Central memory CD8-positive, alpha-beta T cell (primary cell): ENCODE measurements around the gene TOB1.

Experiments used
- ATAC-seq: fragments of 150-1000 bp; cut with Tn5 transposase; replicated peaks from 2 replicates; pipeline ENCODE4 v1.10.0; 2022; ENCODE audit warnings: mild to moderate bottlenecking, moderate FRiP score, moderate number of reproducible peaks; ENCODE audit not compliant: poor library complexity, severe bottlenecking; ENCODE audit errors: extremely low read depth
- DNase-seq, 2 donors: peaks; one replicate each; pipeline ENCODE4 v3.0.0; 2021; ENCODE audit warnings: low spot score in 2 of 2
- H3K27ac Mint-ChIP-seq: one replicate; pipeline ENCODE4 v1.8.0; 2022; ENCODE audit warnings: low read depth, mild to moderate bottlenecking, moderate library complexity, mixed read lengths
- H3K27me3 Mint-ChIP-seq: one replicate; pipeline ENCODE4 v1.8.0; 2022; ENCODE audit warnings: mixed read lengths
- H3K36me3 Mint-ChIP-seq: one replicate; pipeline ENCODE4 v1.8.0; 2022; ENCODE audit warnings: mild to moderate bottlenecking, moderate library complexity, mixed read lengths; ENCODE audit not compliant: insufficient read depth
- H3K4me1 Mint-ChIP-seq: one replicate; pipeline ENCODE4 v1.8.0; 2022; ENCODE audit warnings: mixed read lengths
- H3K4me3 Mint-ChIP-seq: one replicate; pipeline ENCODE4 v1.8.0; 2022; ENCODE audit warnings: mild to moderate bottlenecking, moderate library complexity, mixed read lengths
- H3K9me3 Mint-ChIP-seq: one replicate; pipeline ENCODE4 v1.8.0; 2022; ENCODE audit warnings: mixed read lengths

The TOB1 gene

DNA sequence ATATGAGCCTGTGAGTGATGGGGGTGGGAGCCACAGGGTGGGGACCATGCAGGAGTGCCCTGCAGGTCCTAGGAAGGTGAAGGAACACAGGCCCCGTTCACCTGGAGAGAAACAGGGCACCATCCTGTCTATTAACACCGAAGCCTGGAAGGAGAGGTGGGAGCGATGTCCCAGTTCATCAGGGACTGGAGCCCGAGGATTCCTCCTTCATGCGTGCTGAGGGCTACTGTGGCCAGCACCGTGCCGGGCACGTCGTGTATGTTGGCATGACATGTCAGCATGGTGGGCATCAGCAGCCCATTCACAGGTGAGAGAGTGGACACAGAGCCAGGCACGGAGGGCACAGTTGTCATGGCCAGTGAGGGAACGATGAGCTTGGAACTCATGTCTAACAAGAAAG, 29.3 kb downstream of the TOB1 start:
- ATAC-seq (no peak), DNase-seq (no peak)
- no peaks in the 10 kb centered on the region for H3K36me3 Mint-ChIP-seq
- peaks cover 4% of the 10 kb centered on the region for H3K4me1 Mint-ChIP-seq
- H3K27ac Mint-ChIP-seq, result no peak overlapping the region
- H3K9me3 Mint-ChIP-seq, result no peaks in the 10 kb centered on the region
- no peak overlapping the region for H3K4me3 Mint-ChIP-seq
- peaks cover 32% of the 10 kb centered on the region for H3K27me3 Mint-ChIP-seq

DNA sequence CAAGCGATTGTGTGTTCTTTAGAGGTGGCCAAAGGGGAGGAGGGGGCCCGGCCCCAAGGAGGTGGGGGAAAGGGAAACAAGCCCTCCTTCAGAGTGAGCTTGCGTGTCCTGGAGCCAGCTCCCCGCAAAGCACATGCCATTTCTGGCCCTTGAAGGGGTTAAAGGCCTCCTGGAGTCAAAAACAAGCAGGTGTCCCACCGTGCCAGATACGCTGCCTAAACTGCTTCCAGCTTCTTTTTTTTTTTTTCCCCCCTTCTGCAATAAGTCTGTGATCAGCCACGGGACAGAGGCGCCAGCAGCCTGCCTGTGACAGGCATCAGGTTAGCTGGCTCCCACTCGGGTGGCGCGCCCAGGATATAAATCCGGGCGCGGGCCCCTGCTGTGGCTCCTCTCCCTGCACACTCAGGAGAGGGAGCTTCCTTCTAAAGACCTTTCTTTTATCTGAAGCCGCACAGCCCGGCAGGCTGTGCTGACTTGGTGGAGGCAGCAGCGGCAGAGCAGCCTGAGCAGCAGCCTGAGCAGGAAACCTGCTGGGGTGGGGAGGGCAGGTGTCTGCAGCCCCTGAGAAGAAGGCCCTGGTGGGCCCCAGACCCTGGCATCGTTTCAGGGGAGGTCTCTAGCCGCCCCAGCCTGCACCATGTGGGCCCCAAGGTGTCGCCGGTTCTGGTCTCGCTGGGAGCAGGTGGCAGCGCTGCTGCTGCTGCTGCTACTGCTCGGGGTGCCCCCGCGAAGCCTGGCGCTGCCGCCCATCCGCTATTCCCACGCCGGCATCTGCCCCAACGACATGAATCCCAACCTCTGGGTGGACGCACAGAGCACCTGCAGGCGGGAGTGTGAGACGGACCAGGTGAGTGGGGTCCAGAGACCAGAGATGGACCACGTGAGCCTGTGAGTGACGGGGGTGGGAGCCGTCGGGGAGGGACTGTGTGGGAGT, 30.6 kb downstream of the TOB1 start, which contains the start of gene WFIKKN2:
TSS of gene WFIKKN2 (plus strand) at position 286 of the 934 bp plus-strand sequence. CDS start at position 638, 352 bp downstream.
- no peak within 1 kb of the TSS for H3K4me3 Mint-ChIP-seq
- H3K9me3 Mint-ChIP-seq, result no peaks in the 10 kb centered on the region
- H3K27ac Mint-ChIP-seq, result no peak within 1 kb of the TSS
- peaks cover 42% of the 10 kb centered on the region for H3K27me3 Mint-ChIP-seq
- DNase-seq, result no peak
- no peaks in the 10 kb centered on the region for H3K36me3 Mint-ChIP-seq
- H3K4me1 Mint-ChIP-seq, result no peaks in the 10 kb centered on the region
- ATAC-seq, result no peak

DNA sequence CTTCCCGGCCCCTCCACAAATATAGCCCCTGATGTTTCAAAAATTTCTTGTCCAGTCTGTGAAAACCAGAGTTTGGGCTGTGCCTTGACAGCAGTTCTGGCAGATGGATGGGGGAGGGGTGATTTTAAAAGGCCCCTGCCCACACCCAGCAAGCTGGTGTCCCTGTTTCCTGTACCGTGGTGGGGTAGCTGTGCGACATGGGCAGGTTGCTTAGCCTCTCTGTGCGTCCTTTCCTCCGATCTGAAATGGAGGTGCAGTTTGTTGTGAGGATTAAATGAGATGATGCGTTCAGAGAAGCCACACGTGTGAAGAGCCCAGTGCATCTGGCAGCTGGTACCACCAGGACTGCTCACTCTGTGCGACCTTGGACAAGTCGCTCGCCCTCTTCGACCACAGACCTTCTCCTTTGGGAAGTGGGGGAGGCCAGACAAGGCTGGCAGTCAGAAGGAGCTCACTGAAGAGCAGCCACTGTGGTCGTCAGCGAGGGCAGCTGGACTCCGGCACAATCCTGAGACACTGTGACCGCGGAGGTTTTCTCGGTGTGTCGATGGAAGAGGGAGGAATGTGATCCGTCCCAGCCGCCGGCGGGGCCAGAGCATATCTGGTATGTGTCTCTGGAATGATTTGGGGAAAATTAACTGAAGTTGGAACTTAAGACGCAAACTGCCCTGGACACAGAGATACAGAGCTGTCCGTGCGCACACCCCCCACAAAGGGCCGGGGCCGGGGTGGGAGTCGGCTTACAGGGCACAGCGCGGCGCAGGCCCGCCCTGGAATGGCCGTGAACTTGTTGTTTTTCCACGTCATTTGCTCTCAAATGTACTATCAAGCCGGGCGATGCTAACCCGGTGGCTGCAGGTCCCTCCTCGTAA, 31.5 kb downstream of the TOB1 start:
- H3K27me3 Mint-ChIP-seq, result peaks cover 51% of the 10 kb centered on the region
- H3K9me3 Mint-ChIP-seq, result no peaks in the 10 kb centered on the region
- no peak overlapping the region for H3K27ac Mint-ChIP-seq
- H3K36me3 Mint-ChIP-seq, result no peaks in the 10 kb centered on the region
- ATAC-seq (no peak), DNase-seq (no peak)
- no peaks in the 10 kb centered on the region for H3K4me1 Mint-ChIP-seq
- H3K4me3 Mint-ChIP-seq, result no peak overlapping the region

DNA sequence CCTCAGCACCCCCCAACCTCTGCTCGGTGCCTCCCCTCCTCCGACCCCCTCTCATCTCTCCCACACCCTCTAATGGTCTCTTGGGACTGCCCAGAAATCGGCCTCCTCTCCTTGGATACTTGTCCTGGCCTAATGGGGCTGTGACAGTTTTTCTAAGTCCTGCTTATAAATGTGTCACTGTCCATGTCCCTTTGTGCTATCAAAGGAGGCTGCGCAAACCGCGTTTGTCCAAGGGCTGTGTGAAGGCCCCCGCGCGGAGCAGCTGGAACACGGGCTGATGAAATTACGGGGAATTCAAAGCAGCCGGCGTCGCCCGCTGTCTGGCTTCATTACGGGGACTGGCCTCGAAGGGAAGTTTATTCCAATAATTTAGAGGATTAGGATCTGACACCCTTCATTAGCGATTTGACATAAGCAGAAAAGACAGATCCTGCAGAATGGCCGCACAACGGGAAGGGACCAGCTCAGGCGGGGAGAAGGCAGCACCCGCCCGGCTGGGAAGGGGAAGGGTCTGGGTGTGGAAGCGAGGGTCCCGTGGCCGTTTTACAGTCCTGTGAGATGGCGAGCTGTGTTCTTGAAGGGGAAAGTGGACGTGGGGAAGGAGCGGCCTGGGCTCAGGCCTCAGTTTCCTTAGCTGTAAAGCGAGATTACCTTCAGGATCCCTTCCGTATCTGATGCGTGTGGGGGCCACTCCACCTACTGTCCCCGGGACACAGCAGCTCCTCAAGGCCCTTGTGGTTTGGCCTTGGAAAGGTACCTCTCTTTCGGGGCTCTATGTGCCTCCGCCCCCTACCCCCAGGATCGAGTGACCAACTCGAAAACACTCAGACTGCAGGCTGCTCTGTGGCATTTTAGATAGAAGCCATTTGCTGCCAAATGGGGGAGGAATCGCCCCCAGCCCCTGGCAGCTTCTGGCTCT, 32.4 kb downstream of the TOB1 start:
- H3K4me3 Mint-ChIP-seq, result no peak overlapping the region
- DNase-seq (no peak), ATAC-seq (no peak)
- no peak overlapping the region for H3K27ac Mint-ChIP-seq
- no peaks in the 10 kb centered on the region for H3K4me1 Mint-ChIP-seq
- H3K9me3 Mint-ChIP-seq, result no peaks in the 10 kb centered on the region
- peaks cover 59% of the 10 kb centered on the region for H3K27me3 Mint-ChIP-seq
- H3K36me3 Mint-ChIP-seq, result no peaks in the 10 kb centered on the region

DNA sequence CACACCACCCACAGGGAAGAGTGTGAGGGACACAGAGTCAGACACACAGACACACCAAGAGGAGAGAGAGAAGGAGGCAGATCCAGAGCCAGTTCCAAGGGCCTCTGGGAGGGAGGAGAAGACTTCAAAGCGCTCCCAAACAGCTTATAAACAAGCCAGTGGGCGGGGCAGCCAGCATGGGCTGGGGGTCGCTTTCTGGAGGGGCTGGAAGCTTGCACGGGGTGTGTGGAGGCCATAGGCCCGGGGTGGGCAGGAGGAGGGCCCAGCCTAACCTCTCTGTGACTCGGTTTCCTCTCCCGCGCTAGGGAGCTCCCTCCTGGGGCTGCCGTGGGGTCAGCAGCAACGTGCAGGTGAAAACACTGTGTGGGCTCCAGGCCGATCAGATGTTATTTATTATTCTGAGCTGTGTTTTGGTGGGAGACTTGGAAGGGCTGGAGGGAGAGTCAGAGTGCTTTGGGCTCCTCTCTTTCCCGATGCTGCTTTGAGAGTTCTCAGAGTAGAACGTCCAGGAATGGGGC, 33.2 kb downstream of the TOB1 start:
- no peaks in the 10 kb centered on the region for H3K36me3 Mint-ChIP-seq
- H3K4me1 Mint-ChIP-seq, result no peaks in the 10 kb centered on the region
- no peak overlapping the region for H3K27ac Mint-ChIP-seq
- H3K4me3 Mint-ChIP-seq, result no peak overlapping the region
- H3K27me3 Mint-ChIP-seq, result peaks cover 59% of the 10 kb centered on the region
- ATAC-seq, result no peak
- DNase-seq, result no peak
- no peaks in the 10 kb centered on the region for H3K9me3 Mint-ChIP-seq

DNA sequence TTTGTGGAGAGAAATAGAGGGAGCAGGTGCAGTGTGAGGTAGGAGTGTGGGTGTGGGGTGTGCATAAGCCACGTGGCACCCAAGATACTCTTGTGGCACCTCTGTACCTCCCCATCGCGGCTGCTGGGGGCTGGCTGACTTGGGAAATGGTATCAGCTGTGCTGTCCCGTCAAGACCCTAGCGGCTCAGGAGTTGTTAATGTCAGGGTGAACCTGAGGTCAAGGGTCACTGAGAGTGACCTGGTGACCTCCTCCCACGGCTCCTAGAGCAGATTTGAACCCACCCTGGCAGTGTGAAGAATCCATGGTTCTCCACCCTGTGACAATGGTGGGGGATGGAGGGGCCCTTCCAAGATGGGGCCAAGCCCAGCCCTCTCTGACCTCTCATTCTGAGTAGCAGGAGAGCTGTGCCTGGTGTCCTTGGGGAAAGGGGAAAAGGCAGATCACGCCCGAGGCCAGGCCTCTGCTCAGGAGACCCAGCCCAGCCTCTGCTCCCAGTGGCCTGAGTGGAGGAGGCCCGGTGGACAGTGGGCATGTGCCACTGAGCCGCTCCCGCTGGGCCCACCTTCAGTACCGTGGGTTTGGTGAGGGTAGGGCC, 33.8 kb downstream of the TOB1 start:
- Mint-ChIP-seq H3K9me3 (no peaks in the 10 kb centered on the region), H3K27me3 (peaks cover 59% of the 10 kb centered on the region), H3K4me1 (no peaks in the 10 kb centered on the region), H3K27ac (no peak overlapping the region), H3K4me3 (no peak overlapping the region), H3K36me3 (no peaks in the 10 kb centered on the region)
- DNase-seq (no peak), ATAC-seq (no peak)

DNA sequence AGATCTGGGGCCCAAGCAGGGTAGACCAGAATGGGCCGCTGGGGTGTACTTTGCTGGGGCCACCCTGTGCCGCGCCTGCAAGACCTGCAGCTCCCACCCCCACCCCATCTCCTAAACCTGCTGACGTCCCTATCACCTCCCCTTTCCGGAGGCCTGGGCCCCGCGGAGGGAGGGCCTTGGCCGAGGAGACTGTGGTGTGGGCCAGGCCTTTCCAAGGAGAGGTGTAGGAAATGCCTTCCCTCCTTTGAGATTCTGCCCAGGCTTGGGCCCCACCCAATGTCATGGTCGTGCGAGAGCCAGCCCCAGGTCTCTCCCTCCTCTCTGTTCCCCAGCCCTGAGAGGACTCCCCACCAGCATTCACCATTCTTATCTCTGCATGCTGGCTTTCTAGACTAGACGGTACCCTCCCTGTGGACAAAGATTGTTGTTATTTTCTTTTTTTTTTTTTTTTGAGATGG, 34.7 kb downstream of the TOB1 start:
- Mint-ChIP-seq H3K4me1 (no peaks in the 10 kb centered on the region), H3K36me3 (no peaks in the 10 kb centered on the region), H3K27ac (no peak overlapping the region), H3K9me3 (no peaks in the 10 kb centered on the region), H3K4me3 (no peak overlapping the region), H3K27me3 (peaks cover 59% of the 10 kb centered on the region)
- DNase-seq, result no peak
- ATAC-seq, result no peak

DNA sequence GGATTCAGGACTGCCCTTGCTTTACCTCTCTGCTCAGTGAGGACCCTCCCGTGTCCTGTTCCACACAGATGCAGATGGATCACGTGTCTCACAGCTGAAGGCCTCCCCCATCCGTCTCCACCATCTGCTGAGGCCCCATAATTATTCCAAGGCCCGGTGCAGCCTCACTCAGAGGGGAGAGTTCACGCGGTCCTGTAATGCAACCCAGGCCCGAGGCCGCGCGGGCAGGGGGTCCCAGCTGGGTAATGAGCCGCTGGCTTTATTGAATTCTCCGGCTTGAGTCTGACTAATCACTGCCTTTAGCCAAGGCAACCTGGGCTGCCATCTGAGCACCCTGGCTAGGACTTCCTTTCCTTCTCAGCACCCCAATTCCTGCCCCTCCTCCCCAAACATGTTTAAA, 35.2 kb downstream of the TOB1 start:
- no peak overlapping the region for H3K4me3 Mint-ChIP-seq
- no peaks in the 10 kb centered on the region for H3K4me1 Mint-ChIP-seq
- no peaks in the 10 kb centered on the region for H3K9me3 Mint-ChIP-seq
- no peak overlapping the region for H3K27ac Mint-ChIP-seq
- DNase-seq (no peak), ATAC-seq (no peak)
- no peaks in the 10 kb centered on the region for H3K36me3 Mint-ChIP-seq
- peaks cover 57% of the 10 kb centered on the region for H3K27me3 Mint-ChIP-seq

DNA sequence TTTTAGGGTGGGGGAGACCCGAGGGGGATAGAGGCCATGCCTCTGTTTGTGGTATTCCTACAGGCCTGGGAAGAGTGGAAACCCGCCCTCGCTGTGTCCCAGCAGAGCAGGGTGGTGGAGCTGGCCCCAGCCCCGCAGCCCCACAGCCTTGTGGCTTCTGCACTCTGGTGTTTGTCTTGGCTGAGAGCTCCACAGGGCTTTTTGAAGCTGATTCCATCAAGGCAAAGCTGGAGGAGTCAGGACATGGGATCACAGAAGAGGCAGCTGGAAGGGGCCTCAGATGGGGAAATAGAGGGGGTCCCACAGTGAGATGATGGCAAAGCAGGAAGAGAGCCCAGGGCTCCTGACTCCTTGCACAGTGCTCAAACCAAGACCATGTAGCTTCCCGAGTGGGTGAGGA, 35.8 kb downstream of the TOB1 start:
- Mint-ChIP-seq H3K36me3 (no peaks in the 10 kb centered on the region), H3K9me3 (no peaks in the 10 kb centered on the region), H3K27ac (no peak overlapping the region), H3K4me1 (no peaks in the 10 kb centered on the region), H3K27me3 (peaks cover 50% of the 10 kb centered on the region), H3K4me3 (no peak overlapping the region)
- ATAC-seq (no peak), DNase-seq (no peak)

DNA sequence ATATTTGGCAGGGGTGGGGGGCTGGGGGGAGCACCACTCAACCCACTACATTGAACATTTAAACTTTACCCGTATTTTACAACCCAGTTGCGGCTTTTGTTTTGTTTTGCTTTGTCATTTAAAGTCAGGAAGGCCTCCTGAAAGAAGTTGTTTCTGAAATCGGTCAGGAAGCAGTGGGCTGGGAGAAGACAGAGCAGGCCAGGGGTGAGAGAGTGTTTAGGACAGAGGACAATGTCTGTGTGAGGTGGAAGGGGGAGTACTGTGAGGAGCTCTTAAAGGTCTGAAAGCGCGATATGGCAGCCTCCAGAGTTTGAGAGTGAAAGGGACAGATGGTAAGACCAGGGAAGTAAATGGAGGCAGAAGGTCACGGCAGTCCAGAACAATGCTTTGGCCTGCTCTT, 36.8 kb downstream of the TOB1 start:
- Mint-ChIP-seq H3K36me3 (no peaks in the 10 kb centered on the region), H3K9me3 (no peaks in the 10 kb centered on the region), H3K4me3 (no peak overlapping the region), H3K4me1 (no peaks in the 10 kb centered on the region), H3K27me3 (peaks cover 40% of the 10 kb centered on the region), H3K27ac (peak overlapping the region; percentile 56)
- DNase-seq (no peak), ATAC-seq (no peak)

DNA sequence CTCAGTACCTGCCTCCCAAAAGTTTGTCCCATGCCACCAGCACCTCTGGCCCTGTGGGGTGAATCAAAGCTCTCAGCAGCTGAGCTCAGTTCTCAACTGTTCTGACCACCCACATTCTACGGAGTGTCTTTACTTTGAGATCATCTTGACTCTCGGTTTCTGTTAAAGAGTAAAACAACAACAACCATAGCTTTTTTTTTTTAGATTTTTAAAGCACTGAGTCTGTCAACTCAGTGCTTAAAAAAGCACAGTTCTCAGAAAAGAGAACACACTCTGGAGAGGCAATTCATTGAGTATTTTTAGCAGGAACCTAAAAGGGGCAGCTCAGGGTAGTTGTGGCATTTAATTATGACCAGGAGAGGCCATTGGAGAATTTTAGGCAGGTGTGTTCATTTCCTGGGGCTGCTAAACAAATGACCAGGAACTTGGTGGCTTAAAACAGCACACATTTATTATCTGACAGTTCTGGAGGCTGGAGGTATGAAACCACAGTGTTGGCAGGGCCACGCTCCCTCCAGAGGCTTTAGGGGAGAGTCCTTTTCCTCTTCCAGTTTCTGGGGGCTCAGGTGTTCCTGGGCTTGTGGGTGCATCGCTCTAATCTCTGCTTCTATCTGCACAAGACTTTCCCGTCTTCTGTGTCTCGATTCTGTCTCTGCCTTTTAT, 37.5 kb downstream of the TOB1 start:
- Mint-ChIP-seq H3K27me3 (peaks cover 33% of the 10 kb centered on the region), H3K36me3 (no peaks in the 10 kb centered on the region), H3K9me3 (no peaks in the 10 kb centered on the region), H3K27ac (peak overlapping the region; percentile 56), H3K4me1 (no peaks in the 10 kb centered on the region), H3K4me3 (no peak overlapping the region)
- ATAC-seq (no peak), DNase-seq (no peak)
